Epithelial cell of proximal tubule (primary cell): ENCODE results near the gene FBXO34. TPM values are rescaled to one million over a fixed set of nuclear protein-coding genes. Genes with fewer than 3 reads are reported as not detected.

Experiments used
- DNase-seq: peaks from one replicate; pipeline ENCODE4 v3.0.0-alpha.2; 2011; ENCODE audit warnings: low read depth
- H3K4me3 ChIP-seq: 2 replicates; pipeline ENCODE4 v1.5.1; 2011; ENCODE audit warnings: low read depth, mild to moderate bottlenecking, low read length
- CTCF ChIP-seq: conservative IDR thresholded peaks from 2 replicates; pipeline ENCODE4 v1.5.1; 2012; ENCODE audit warnings: low read depth, mild to moderate bottlenecking, low read length
- total RNA-seq: library from RNA; depleted of rRNA; stranded (reverse); fragments of >200 nt; gene quantifications from 2 replicates; pipeline ENCODE4 v1.2.3, GENCODE V29; 2015

The FBXO34 gene
- total RNA-seq, 1 donor from 2014 or later = 21.3 TPM

- DNase-seq = no peak
- TF ChIP-seq CTCF = no peak
Measured at GRCh38 chr14:55399183-55399582, 128.0 kb downstream of the FBXO34 start.

GRCh38 chr14:55399852-55400251 lies 128.6 kb downstream of the FBXO34 start:
- DNase-seq = no peak
- H3K4me3 ChIP-seq = no peak overlapping the region
- TF ChIP-seq CTCF = no peak

More at GRCh38 chr14:55399183-55399582, 128.0 kb downstream of the FBXO34 start:
- H3K4me3 ChIP-seq = no peak overlapping the region

- DNase-seq = no peak
- no peak overlapping the region for H3K4me3 ChIP-seq
- no peak for TF ChIP-seq CTCF
Measured at GRCh38 chr14:55401751-55402150, 130.5 kb downstream of the FBXO34 start.

Other genes starting within 250 kb of the FBXO34 start
- 18.9 and 19.6 TPM in 2 replicates for gene WDHD1, start 244.3 kb upstream of the FBXO34 start, total RNA-seq
- 11.9 and 13.0 TPM in 2 replicates for gene SOCS4, start 244.2 kb upstream of the FBXO34 start, total RNA-seq
- 70.9 and 178 TPM in 2 replicates for gene MAPK1IP1L, start 219.8 kb upstream of the FBXO34 start, total RNA-seq
- 70.4 and 72.6 TPM in 2 replicates for gene LGALS3, start 142.2 kb upstream of the FBXO34 start, total RNA-seq
- gene DLGAP5, start 79.8 kb upstream of the FBXO34 start, total RNA-seq = 58.4 and 68.8 TPM in 2 replicates
- 5.0 and 5.1 TPM in 2 replicates for gene ATG14, start 140.4 kb downstream of the FBXO34 start, total RNA-seq
- not detected in 2 replicates for gene TBPL2, start 169.2 kb downstream of the FBXO34 start, total RNA-seq